HL-60/S4 treated with phorbol 12-myristate 13-acetate at 8.2 ng/mL for 4 days and 3 days (cell line): ENCODE measurements around the gene TNPO2.
"Not testable (repeated sequence)": the region's sequence is repeated elsewhere in the genome, so short reads cannot be mapped to it uniquely, and the experiment has no call there.

Source experiments
- in situ Hi-C: fragments of 300-500 bp; cut with MboI; formaldehyde crosslinking; loops from 2 replicates; pipeline ENCODE4 v1.15.0; 2022; ENCODE audit warnings: low sequenced_read_pairs

The TNPO2 gene

DNA sequence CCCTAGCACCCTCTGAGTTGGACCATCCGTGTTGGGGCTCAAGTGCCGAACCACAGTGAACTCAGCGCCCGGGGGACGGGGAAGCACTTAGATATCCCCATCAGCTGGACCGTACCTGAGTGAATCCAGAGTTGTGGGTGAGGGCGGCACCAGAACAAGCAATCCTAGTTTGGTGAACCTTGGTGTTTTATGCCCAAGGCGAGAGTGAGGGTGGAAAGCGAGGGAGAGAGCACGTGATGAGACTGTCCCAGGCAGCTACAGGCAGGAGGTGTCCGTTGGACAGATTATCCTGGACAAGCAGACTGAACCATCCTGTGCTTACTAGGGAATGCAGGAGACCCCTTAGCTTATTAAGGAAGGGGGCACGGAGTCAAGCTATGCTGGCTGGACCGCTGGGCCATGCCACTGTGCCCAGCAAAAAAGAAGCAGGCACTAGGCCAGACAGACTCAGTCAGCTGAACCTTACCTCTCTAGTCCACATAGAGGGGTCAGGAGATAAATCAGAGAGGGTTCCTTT is 14.2 kb upstream of the TNPO2 start:
- in situ Hi-C loops = no loop called here

DNA sequence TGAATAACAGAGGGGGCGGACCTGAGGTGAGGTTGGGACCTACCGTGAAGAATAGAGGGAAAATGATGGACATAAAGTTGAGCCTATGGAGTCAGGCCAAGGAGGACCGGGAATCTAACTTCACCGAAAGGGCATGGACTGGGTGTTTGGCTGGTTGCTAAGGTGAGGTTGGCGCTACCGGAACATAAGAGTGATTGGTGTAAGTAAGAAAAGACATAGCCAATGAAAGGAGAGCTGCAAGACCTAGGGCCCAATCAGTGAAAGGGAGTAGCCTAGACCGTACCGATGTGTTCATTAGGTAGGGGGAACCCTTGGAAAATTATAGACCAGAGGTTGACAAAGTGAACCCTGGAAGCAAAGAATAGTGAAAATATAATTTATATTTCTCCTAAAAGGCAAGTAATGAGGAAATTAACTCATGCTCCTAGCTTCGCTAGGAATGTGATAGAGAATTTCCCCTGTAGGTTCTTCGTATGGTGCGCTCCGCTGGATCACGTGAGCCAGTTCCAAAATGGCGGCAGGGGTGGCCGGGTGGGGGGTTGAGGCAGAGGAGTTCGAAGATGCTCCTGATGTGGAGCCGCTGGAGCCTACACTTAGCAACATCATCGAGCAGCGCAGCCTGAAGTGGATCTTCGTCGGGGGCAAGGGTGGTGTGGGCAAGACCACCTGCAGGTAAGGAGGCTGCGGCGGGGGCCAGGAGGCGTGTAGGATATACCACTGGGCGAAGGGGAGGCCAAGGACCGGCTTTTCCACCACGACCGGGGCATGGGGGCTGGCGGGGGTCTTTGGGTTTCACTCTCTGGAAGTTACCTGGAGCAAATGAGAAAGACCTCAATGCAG is 13.5 kb upstream of the TNPO2 start, which contains the start of gene GET3:
Gene GET3, plus strand, starts transcription at position 503 of the 840 bp plus-strand sequence. Its CDS starts 9 bp downstream, at position 512.
- in situ Hi-C loops = no loop called here

DNA sequence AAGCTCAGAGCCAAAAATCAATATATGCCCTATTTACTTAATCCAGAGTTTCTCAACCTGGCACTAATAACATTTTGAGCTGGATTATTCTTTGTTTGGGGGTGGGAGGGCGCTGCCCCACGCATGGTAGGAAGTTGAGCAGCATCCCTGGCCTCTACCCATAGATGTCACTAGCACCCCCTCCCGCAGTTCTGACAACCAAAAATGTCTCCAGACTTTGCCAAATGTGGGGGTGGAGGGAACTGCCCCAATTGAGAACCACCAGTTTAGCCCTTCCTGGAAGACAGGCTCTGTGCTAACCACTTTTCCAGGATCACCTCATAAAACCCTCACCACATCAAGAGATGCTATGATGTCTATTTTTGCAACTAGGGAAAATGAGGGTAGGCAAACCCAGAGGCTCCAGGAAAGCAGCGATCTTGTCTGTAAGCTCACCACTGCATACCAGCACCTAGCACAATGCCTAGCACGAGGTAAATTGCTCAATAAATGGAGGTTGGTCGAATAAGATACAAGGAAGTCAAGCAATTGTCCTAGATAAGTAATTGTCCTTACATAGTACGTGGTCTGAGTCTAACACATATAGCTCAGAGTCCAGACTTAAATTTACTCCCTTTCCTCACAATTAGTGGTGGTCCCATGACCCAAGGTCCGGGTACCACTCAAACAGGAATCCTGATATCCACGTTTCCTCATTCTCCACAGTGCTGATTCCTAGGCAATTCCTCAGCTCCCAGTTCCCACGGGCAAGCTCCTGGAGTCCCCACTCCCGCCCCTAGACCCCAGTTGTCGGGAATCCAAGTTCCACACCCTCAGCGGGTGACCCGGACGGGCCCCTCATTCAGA is 9.9 kb upstream of the TNPO2 start:
- in situ Hi-C loops = no loop called here

DNA sequence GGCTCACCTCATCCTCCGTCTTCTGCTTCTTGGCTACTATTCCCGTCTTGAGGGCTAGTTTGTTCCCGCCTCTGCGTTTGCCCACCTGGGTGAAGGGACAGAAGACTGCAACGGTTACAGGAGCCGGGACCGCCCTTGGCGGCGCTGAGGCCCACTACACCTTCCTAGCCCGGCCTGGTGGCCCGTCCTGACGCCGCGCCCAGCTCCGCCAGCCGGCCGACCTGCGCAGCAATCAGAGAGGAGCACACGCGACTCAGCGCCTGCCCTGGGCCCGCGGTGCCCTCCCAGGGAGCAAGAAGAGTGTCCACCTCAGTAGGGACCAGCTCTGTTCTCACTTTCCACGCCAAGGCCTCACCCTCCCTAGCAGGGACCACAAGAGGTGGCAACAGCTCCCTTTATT is 7.6 kb upstream of the TNPO2 start:
- in situ Hi-C loops = no loop called here

DNA sequence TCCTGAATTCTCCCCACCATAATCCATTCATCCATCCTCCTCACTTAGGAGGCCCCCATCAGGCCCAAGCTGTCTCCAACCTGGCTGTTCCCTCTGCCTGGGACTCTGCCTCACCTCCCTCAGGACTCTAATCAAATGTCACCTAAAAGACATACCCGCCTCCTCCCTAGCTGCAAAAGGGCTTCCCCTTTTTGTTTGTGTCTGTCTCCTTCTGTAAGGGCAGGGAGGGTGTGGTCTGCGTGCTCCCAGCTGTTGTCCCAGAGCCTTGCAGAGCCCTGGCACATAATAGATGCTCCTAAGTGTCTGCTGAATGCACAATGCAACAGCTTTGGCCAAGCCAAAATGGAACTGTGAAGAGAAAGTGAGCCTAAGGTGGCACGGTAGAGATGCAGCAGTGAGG is 6.3 kb upstream of the TNPO2 start:
- in situ Hi-C loops = no loop called here

DNA sequence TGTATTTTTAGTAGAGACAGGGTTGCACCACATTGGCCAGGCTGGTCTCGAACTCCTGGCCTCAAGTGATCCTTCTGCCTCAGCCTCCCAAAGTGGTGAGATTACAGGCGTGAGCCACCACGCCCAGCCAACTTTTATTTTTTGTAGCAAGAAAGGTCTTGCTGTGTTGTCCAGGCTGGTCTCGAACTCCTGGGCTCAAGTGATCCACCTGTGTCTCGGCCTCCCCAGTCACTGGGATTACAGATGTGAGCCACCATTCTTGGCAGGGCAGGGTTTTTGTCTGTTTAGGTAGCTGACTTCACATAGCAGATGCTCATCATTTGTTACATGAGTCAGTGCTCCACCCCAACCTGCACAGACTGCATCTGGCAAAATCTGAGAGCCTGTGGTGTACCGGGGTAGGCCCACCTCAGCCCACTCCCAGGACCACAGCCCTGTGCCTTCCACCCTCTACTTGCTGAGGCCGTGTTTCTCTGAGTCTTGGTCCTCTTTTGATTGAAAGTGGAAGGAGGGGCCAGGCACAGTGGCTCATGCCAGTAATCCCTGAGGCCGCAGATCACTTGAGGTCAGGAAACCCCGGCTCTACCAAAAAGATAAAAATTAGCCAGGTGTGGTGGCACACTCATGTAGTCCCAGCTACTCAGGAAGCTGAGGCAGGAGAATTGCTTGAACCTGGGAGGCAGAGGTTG is 4.2 kb upstream of the TNPO2 start:
- in situ Hi-C loops = no loop called here

DNA sequence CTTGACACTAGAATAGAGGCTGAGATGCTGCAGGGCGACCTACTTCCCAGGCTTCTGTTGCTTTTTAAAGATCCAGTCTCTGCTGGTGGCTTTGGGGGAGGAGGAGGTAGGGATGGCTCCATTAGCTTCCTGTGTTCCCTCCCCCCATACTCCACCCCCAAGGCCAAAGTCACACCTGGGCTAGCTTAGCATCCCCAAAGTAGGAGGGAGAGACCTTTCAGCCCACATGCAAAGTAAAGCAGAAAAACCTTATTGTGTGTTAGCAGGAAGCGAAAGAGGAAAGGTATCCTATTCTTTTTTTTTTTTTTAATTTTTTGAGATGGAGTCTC is 3.2 kb upstream of the TNPO2 start:
- in situ Hi-C loops = no loop called here

DNA sequence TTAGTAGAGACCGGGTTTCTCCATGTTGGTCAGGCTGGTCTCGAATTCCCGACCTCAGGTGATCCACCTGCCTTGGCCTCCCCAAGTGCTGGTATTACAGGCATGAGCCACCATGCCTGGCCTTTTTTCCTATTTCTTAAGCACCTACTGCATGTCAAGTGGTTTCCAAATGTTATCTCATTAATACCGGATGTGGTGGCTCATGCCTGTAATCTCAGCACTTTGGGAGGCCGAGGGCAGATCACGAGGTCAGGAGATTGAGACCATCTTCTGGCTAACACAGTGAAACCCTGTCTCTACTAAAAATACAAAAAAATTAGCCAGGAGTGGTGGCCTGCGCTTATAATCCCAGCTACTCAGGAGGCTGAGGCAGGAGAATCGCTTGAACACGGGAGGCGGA is 1.9 kb upstream of the TNPO2 start:
- in situ Hi-C loops = not testable (repeated sequence)

DNA sequence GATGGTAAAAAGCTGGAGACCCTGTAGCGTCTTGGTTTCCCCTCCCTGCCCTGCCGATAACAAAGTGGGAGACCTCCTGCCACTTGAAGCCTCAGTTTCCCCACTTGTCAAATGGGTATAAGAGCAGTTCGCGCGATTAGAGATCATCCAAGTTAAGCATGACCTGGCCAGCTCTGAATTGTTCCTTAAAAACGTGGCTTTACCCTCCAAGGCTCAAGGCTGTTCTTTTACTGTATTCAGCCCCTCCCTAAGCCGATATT is 421 bp downstream of the TNPO2 start:
- in situ Hi-C loops = no loop called here

DNA sequence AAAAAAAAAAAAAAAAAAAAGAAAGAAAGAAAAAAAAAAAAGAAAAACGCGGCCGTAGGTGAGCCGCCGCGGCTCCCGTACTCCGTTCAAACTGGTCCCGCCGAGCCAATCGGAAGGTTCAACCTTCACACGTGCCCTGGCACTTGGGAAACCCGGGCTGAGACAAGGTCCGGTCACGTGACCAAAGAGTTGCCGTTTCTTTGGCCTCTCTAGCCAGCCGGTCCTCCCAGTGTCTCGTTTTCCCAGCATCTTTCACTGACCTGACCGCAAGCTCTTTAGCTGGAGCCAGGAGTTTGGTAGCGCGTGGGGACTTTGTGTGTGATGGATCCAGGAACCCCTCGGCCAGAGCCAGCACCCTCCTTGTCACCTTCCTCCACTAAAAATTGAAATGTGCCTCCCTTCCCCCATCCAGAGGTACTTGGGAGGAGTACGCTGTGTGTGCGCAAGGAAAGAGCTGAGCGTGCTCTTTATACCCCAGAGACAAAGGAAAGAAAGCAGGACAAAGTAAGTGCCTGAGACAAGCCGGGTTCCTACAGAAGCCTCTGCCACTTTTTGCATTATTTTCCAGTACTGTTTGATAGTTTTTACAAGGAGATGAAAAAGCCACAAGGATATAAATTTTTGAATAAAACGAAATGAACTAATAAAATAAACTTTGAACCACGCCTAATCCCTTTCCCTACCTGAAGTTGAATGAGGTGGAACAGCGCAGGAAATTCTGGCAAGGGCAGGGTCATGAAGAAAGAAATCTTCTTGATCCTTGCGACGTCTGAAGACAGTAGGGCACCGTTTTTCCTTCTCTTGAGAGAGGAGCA is 959 bp downstream of the TNPO2 start:
- in situ Hi-C loops = no loop called here

DNA sequence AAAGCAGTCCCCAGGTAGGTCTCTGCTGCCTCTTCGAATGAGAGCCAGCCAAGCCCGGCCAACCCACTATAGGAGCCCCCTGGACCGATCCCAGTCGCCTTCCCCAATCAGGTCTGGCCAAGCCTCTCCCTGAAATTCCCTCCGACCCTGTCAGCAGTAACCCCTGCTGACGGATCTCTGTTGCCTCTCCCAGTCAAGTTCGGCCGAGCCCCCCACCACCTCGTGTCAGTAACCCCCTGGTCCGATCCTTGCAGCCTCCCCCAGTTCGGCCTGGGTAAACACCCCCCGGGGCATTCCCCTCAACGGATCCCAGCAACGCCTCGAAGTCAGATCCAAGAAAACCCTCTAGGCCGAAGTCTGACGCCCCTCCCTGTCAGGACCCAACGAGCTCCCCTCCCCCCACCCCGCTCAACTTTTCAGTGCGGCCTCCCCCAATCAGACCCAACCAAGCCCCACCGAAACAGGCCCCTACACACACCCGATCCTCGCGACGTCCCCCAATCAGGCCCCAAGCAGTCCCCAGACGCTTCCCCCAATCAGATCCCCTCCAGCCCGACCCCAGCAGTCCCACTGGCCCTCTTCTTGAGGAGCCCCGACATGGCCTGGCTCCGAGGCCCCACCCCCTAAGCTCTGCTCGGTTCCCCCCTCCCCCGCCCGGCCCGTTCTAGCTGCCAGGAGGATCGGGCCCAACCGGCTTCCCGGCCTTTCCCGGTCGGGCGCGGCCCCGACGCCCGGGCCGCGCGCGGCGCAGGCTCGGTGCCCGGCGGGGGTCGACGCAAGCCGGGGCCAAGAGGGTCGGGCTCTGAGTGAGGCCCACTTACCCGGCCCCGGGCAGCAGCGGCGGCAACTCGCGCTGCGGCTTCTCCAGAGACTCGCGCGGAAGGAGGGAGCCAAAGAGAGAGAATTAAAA is 1.8 kb downstream of the TNPO2 start:
- in situ Hi-C loops = no loop called here

DNA sequence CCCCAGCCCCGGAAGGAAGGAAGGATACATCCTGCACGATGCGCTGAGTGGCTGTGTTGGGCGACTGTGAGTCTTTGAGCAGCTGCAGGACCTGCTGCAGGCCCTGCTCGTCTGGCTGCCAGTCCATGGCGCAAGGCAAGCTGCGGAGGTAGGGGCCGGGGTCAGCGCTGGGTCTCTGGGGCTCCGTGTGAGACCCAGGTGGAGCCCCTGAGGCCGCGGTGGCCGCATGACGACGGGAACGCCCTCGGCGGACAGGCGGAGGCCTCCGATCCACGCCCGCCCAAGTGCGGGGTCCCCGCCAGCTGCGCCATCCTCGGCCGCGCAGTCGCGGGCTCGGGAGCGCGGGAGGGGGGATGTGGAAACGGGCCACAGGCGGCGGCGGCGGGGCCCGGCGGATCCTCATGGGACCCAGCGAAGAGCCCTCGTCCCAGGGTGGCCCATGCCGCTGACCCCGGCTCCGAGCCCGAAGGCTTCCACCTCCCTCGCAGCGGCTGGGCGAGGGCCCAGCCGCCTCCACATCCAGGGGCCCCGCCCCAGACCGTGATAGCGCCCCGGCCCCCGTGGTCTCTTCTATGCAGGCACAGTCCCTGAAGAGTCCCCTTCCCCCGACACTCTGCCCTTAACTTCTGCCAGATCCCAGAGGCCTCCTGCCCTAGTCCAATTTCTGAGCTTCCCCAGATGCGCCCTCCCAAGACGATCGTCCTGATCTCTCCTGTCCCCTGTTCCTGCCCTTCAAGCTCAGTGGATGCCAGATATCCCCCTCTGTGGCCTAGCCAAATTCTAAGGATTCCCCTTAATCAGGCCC is 2.7 kb downstream of the TNPO2 start:
- in situ Hi-C loops = no loop called here

DNA sequence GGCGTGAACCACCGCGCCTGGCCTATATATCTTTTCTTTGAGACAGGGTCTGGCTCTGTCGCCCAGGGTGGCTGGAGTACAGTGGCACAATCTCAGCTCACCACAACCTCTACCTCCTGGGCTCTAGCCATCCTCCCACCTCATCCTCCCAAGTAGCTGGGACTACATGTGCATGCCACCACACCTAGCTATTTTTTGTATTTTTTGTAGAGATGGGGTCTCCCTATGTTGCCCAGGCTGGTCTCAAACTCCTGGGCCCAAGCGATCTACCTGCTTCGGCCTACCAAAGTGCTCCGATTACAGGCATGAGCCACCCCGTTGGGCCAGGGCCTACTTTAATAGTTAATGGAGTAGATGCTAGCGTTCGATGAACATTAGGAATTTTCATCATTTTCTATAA is 3.4 kb downstream of the TNPO2 start:
- in situ Hi-C loops = no loop called here

DNA sequence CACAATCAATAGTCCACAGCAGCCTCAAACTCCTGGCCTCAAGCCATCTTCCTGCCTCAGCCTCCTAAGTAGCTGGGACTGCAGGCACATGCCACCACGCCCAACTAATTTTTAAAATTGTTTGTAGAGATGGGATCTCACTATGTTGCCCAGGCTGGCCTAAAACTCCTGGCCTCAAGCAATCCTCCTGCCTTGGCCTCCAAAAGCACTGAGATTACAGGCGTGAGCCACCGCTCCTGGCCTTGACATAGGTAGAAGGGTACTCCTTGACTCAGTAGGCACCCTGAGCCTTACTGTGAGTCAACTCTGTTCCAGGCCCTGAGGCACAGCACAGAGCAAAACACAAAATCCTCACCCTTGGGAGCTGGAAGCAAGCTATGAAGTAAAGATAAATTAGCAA is 7.8 kb downstream of the TNPO2 start:
- in situ Hi-C loops = no loop called here

DNA sequence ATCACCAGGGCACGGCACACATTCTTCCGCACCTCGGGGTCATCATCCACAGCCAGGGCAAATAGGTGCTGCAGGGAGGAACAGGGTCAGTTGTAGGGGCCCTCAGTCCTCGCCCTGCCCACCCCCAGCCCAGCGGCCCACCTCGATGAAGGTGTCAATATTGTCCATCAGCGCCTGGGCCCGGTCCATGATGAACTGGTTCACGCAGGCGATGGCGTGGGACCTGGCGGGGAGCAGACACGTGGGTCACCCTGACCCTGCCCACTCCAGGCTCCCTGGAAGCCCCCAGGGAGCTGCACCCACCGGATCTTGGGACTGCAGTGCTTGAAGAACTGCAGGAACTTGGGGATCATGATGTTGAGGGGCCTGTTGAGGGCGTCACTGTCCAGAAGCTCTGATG is 8.6 kb downstream of the TNPO2 start:
- in situ Hi-C loops = no loop called here

DNA sequence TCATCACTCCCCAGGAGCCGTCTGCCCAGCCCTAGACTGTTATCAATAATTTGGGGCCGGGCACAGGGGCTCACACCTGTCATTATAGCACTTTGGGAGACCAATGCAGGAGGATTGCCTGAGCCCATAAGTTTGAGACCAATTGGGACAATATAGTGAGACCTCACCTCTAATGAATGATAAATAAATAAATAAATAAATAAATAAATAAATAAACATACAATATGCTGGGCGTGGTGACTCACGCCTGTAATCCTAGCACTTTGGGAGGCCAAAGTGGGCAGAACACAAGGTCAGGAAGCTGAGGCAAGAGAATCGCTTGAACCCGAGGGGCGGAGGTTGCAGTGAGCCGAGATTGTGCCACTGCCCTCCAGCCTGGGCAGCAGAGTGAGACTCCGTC is 10.4 kb downstream of the TNPO2 start:
- in situ Hi-C loops = not testable (repeated sequence)

DNA sequence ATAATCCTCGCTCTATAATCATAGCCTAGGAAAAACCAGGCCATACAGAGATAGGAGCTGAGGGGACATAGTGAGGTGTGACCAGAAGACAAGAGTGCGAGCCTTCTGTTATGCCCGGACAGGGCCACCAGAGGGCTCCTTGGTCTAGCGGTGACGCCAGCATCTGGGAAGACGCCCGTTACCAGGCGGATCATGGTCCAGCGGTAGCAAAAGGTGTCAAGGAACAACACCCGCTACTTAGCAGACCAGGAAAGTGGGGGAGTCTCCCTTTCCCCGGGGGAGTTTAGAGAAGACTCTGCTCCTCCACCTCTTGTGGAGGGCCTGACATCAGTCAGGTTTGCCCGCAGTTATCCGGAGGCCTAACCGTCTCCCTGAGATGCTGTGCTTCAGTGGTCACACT is 11.7 kb downstream of the TNPO2 start:
- in situ Hi-C loops = not testable (repeated sequence)

DNA sequence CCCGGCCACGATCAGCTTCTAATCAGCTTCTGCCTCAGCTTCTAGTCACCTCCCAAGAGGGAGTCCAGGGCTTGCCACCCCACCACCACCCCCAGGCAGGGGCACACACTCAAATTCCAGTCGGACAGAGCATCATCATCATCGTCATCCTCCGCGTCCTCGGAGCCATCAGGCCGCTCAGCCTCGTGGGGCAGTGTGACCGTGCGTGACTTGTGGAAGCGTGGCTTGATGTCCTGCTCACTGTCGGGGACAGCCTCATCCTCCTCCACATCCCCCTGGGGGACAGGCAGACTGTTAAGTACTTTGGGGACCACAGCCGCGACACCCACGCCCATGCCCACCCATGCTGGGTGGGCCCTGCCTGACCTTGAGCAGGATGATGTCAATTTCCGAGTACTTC is 12.5 kb downstream of the TNPO2 start:
- in situ Hi-C loops = no loop called here

DNA sequence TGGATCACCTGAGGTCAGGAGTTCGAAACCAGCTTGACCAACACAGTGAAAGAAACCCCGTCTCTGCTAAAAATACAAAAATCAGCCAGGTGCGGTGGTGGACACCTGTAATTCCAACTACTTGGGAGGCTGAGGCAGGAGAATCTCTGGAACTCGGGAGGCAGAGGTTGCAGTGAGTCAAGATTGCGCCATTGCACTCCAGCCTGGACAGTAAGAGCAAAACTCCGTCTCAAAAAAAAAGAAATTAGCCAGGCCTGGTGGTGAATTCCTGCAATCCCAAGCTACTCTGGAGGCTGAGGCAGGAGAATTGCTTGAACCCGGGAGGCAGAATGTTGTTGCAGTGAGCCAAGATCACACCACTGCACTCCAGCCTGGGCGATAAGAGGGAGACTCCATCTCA is 15.1 kb downstream of the TNPO2 start:
- in situ Hi-C loops = no loop called here
